ENCODE measurements around the gene SMIM41.

The SMIM41 gene

DNA sequence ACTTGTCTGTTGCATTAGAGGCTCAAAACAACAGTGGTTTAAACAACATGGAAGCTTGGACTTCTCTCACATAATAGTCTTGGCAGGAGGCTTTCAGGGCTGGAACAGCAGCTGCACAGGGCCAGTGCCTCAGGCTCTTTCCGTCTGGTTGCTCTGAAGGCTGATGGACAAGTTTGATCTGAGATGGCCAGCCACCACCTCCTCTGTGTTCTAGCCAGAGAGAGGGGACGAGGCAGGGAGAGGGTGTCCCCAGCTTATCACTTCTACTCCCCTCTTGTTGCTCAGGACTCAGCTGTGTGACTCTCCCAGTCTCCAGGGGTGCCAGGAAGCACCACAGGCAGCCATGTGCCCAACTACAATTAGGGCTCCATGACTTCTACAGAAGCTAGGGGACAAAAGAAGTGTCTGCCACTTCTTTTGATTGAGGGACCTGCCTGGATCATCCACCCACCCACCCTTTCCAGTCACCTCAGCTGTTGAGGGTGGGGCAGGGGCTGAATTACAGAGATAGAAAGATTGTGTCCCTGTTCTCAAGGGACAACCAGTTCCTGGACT lies 46.6 kb downstream of the SMIM41 start:
- DNase-seq (ENCODE audit: low read depth), result no peak
- TF ChIP-seq, protein P1, sequence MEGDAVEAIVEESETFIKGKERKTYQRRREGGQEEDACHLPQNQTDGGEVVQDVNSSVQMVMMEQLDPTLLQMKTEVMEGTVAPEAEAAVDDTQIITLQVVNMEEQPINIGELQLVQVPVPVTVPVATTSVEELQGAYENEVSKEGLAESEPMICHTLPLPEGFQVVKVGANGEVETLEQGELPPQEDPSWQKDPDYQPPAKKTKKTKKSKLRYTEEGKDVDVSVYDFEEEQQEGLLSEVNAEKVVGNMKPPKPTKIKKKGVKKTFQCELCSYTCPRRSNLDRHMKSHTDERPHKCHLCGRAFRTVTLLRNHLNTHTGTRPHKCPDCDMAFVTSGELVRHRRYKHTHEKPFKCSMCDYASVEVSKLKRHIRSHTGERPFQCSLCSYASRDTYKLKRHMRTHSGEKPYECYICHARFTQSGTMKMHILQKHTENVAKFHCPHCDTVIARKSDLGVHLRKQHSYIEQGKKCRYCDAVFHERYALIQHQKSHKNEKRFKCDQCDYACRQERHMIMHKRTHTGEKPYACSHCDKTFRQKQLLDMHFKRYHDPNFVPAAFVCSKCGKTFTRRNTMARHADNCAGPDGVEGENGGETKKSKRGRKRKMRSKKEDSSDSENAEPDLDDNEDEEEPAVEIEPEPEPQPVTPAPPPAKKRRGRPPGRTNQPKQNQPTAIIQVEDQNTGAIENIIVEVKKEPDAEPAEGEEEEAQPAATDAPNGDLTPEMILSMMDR (conservative IDR thresholded peaks at IDR 0.05; ENCODE audit: low read depth, low read length), result no peak

DNA sequence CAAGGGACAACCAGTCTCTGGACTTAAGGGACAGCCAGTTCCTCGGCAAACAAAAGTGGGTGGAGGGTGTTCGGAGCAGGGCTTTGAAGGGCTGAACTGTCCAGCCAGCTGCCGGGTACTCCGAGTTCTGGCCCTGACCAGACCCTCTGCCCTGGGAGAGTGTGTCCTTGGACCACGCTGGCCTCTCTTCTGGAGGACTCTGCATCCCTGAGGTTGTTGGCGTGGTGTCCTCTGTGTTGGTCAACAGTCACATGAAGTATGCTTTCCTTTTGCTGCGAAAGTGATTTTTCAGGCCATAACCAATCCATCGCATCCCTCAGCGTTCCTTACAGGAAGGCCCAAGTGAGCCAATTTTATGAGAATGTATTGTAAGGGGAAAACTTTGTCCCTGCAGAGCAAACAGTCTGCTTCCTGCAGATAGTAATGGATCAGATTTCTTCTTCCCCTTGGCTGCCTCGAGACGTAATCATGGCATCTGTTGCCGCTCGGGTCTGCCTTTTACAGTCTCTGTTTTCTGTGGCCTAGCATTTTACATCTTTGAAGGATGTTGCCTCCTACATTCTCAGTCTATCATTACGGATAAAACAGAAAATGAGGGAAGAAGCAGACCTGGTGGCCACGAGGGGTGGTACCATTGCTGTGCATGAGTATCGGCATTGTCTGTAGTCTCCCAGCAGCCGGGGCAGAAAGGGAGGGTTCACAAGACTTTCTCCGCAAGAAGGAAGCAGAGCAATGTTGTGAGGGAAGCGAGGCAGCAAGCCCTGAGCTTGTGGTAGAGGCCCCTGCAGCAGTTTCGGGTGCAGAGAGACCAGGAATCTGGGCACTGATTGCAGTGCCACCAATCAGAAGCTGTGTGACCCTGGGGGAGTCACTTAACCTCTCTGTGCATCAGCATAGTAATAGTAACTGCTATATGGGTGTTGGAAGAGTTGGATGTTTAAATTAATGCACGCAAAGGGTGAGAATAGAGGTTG lies 47.4 kb downstream of the SMIM41 start:
- TF ChIP-seq, protein P1 (conservative IDR thresholded peaks at IDR 0.05; ENCODE audit: low read depth, low read length), result no peak
- no peak overlapping the region for H3K4me3 ChIP-seq (ENCODE audit: low read length)
- no peak for DNase-seq (ENCODE audit: low read depth)

More for the DNA sequence above, 46.6 kb downstream of the SMIM41 start:
- no peak overlapping the region for H3K4me3 ChIP-seq (ENCODE audit: low read length)

DNA sequence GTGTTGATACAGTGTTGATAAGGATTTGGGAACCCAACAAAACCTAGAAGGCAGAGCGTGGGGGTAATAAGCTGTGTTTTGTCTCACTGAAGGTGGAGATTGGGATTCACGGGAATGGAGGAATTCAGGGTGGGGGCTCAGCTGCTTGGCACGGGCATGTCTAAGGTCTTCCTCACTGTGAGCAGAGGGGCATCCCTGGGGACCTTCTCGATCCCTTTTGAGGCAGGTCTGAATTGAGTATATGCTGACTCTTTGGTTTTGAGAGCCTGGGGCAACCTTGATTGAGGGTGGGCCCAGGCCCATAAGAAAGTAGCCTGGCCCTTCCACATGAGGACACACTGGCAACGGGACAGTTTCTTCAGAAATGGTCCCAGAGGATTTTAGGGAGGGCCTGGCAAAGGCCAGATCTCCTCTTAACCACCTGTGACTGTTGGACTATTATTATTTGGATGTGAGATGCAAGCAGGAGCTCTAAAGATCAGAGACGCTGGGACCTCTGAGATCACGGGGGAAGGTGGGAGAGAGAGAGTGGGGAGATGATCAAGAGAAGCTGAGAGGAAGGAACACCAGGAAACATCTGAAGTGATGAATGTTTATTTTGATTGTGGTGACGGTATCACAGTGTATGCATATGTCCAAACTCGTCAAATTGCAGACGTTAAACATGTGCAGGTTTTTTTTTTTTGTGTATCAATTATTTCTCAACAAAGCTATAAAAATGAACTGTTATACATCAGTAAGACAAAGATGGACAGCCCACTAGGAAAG lies 48.4 kb downstream of the SMIM41 start:
- TF ChIP-seq, protein P1 (conservative IDR thresholded peaks at IDR 0.05; ENCODE audit: low read depth, low read length), result no peak
- no peak for DNase-seq (ENCODE audit: low read depth)
- no peak overlapping the region for H3K4me3 ChIP-seq (ENCODE audit: low read length)

DNA sequence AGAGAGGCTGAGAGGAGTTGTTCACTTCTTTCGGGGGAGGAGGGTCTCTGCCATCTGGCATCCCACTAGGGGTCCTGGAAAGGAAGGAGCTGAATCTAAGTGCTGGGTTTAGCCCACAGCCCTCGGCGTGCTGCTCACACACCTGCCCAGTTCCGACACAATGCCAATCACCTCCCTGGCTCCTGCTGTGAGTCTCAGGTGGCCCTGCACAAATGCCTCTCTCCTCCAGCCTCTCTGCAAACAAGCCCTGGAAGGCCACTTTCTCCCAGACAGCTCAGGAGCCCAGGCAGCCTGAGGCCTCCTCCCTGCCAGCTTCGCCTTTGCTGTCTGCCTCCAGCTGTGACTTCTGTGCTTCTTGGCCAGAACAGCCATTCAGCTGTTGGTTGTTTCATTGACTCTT lies 51.2 kb downstream of the SMIM41 start:
- TF ChIP-seq, protein P1 (conservative IDR thresholded peaks at IDR 0.05; ENCODE audit: low read depth, low read length), result no peak
- no peak for DNase-seq (ENCODE audit: low read depth)
- H3K4me3 ChIP-seq (ENCODE audit: low read length), result no peak overlapping the region

DNA sequence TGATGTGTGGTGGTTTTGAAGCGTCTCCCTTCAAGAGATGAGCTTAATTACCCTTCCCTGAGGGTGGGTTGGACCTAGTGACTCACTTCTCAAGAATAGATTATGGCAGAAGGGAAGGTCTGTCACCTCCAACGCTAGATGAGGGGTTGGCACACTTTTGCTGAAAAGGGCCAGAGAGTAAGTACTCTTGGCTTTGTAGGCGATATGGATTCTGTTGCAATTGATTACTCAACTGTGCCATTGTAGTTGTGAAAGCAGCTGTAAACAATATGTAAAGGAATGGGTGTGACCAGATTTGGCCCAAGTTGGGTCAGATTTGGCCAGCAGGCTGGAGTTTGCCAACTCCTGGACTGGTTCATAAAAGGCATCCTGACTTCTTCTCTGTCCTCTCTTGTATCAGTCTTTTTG lies 53.3 kb downstream of the SMIM41 start:
- DNase-seq (ENCODE audit: low read depth), result no peak
- TF ChIP-seq, protein P1 (conservative IDR thresholded peaks at IDR 0.05; ENCODE audit: low read depth, low read length), result no peak
- H3K4me3 ChIP-seq (ENCODE audit: low read length), result no peak overlapping the region

DNA sequence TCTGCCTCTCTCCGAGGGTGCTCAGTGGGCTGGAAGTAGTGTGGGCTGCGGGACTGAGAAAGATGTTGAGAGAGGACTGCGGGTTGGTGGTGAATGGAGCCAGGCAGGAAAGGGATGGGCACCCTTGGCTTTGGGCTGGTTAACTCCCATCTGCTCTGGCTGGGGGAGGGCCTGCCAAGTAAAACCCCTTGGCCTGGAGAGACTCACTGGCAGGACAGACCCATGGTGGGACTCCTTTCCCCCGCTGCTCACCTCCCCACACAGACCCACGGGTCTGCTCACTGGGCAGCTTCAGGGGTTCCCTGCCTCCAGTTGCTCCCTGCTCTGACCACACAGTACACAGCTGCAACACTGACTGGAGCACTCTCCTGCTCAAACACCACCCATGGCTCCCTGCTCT lies 58.2 kb downstream of the SMIM41 start:
- no peak for DNase-seq (ENCODE audit: low read depth)
- no peak overlapping the region for H3K4me3 ChIP-seq (ENCODE audit: low read length)
- TF ChIP-seq, protein P1 (conservative IDR thresholded peaks at IDR 0.05; ENCODE audit: low read depth, low read length), result no peak

Data from retinal pigment epithelial cell (primary cell).